GM21526 (cell line): ENCODE measurements around the gene AKAP6.

Experiments used
- ATAC-seq: cut with Tn5 transposase; IDR thresholded peaks from one replicate; pipeline ENCODE4 v1.9.1; 2021; ENCODE audit warnings: moderate library complexity; ENCODE audit not compliant: unreplicated experiment, low FRiP score

The AKAP6 gene

DNA sequence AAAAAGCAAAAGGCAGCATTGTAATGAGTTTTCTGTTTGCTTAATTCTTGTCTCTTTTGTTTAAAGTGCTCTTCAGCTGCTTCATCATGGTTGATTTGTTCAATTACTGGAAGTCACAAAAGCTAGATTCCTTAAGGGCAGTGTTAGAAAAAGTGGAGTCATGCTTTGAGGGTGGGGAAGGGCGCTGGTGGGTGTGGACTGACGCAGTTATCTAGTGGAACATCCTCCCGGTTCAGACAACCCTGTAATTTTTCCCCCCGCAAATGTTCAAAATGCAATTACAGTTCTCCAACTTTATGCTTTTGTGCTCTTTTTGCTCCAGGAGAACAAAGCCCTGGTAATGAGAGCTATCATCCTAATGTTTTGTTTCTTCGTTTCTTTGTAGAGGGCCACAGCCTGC lies 2.1 kb downstream of the AKAP6 start:
- no peak for ATAC-seq

DNA sequence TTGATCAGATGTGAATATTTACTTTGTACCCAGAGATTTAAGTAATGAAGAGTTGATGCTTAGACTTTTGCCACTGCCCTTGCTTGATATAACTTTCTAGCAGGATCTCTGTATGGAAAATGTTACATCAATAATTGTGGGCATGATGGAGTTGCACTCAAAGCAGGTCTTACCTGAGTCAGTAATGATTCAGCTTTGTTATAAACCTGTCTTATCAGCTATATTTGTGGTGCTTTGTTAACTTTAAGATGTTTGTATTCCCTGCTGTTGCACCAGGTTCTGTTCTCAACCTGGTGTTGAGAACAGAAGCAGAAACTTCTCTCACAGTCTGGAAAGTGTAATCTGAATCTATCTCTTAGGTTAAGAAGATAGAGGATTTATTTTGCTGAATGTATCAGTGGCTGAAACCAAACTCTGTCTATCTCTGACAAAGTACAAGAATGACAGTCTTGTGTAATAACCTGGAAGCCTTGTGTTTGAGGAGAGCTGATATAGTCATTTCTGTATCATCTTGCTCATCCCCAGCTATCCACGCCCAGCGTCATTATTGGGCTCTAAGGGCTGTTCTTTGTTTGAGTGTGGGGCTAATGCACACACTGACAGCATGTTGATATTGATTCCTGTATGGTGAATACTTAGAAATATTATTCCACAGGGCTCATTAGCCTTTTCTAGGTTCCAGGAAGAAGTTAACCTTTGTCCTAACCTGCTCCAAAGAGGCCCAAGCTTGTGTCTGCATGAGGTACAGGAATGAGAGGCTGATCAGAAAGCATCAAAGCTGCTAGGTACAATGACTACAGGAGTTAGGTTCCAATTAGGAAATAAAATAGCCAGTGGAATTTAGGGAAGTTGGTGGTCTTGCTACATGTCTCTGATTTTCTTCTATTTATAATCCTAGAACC lies 3.6 kb downstream of the AKAP6 start:
- ATAC-seq, result no peak

DNA sequence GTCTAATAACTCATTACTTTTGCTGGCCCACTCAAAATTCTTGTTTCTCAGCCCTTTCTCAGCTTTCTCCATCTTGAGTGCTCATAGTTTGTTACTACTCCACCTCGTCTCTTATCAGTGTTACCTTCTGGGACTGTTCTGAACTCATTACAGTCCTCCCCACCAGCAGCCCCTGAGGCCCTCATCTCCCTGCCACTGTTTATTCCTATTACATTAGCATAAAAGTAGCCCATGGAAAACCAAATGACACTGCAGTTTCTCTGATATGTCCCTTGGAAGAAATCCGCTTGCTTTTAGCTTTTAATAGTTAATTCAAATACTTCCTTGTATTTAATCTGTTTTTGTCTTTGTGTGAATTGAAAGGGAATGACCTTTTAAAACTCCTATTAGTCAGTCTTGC lies 7.6 kb downstream of the AKAP6 start:
- no peak for ATAC-seq

DNA sequence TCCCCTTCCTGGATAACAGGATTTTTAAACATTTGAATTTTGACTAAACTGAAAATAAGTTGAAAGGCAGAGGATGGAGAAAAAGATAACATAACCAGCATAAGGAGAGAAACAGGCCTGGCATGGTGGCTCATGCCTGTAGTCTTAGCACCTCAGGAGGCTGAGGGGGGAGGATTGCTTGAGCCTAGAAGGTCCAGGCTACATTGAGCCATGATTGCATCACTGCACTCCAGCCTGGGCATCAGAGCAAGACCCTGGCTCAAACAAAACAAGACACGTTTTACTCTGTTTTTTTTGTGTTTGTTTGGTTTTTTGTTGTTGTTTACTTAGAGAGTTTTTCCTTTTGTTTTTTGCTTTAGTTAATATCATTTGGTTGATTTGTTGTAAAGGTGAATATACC lies 8.7 kb downstream of the AKAP6 start:
- ATAC-seq, result no peak

DNA sequence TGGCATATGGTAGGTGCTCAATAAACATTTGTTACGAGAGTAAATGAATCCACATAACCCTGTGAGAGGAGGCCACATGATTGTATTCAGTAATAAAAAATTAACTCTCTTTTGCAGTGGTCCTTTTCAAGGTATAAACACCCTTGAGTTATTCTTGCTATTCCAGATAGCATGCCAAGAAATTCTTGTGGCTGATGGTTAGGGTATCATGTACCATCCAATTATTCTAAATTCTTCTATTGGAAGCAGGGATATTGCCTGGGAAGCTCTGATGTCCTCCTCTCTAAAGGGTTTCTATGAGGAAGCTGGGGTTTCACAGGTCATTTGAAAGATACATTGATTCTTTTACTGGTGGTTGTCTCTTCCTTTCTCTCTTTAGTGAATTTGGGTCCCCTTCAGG lies 10.1 kb downstream of the AKAP6 start:
- ATAC-seq, result no peak

DNA sequence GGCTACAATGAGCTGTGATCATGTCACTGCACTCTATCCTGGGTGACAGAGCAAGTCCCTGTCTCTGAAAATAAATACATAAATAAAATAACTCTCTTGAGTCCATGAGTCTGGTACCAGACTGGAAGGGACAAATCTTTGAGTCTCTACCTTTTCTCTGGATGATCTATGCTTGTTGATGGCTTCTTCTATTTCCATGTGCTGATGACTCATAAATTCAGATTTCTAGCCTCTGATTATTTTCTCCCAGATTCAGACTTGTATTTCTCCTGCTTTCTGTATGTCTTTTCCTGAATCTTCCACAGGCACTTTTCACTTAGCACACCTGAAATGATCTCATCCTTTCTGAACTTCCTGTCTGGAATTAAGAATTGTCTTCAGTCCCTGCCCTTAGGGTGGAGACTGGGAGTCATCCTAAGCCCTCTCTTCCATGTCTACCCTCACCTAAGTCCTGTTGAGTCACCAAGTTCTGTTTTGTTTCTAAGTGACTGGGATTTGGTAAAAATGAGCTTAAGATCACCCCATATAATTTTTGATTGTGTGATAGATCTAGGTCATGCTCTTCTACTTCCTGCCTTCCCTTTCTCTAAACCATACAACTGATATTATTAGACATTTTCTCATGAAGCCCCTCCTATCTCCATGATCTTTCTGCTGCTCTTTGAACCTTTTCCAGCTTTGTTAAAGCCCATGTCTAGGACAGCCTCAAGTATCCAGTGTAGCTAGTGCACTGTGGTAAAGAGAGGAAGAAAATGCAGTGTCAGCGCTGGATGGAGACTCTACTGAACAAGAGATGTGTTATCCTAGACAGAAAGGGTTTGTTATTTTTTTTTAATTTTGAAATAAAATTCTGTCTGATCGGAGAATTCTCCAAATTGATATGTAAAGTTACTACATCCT lies 13.1 kb downstream of the AKAP6 start:
- no peak for ATAC-seq

DNA sequence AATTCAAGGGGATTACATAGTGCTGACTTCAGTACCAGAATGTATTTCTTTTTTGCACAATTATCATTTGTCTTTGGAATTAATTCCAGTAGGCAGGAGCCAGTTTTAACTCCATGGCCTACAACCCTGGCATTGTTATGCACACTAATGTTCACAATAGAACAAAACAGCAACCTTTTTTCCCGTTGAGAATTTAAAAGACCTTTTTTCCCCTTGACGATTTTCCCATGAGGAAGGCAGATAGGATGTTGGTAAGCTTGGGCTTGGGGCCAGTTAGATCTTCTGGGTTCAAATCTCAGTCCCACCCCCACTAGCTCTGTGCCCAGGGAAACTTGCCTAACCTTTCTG lies 13.7 kb downstream of the AKAP6 start:
- no peak for ATAC-seq

DNA sequence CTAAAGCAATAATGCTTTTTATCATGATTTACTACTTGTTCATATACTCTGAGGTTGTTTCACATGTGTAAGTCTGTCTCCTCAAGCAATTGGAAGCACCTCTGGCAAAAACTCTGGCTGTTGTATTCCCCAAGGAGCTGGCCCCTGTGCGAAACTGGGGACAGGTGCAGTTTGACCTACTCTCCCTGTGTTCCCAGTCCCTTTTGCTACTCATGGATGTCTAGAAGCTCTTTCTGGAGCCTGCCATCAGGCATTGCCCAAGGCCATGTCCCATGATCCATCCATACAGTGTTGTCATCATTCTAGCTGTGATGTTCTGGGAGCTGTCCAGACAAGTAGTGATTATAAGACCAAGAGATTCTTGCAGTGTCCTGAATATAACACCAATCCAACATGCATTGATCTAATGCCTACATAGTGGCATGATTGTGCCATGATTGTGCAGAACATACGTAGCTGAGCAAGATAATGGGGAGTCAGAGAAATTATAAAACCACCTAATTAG lies 14.9 kb downstream of the AKAP6 start:
- ATAC-seq, result no peak

DNA sequence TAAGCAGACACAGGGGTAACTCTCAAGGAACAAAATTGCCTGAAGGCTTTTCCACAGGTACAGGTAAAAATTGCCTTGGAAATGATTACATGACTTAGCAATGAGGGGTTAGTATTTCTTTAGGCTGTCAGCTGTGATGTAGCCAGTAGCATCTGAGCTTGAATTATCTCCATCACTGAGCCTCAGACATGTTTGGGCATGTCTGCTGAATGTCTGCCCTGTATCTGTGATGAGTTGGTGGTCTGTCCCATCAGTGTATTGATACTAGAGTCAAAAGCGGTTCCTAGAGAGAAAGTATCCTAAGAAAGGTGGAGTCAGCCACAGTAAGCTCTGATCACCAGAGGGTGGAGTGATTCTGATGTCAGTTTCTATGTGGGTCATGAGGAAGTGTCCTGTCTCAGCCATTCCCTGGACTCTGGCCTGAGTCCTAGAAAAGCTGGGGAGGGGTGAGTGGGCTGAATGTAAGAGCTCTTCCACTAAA lies 16.3 kb downstream of the AKAP6 start:
- ATAC-seq, result no peak

DNA sequence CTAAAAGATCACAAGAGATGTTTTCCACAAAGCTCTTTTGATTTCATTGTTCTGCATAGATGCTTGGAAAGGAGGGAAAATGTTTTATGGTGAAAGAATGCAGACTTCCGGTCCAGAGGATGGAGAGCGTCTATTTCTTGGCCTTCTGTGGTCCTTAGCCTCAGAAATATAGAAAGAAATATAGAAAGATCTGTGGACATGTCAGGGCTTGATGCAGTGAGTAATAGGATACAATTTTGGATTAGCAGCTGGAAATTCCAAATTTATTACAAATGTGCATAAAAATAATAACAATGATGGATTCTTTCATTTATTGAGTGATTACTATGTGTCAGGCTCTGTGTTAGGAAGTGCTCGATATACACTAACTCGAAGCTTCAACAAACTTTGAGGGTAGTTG lies 20.2 kb downstream of the AKAP6 start:
- no peak for ATAC-seq

DNA sequence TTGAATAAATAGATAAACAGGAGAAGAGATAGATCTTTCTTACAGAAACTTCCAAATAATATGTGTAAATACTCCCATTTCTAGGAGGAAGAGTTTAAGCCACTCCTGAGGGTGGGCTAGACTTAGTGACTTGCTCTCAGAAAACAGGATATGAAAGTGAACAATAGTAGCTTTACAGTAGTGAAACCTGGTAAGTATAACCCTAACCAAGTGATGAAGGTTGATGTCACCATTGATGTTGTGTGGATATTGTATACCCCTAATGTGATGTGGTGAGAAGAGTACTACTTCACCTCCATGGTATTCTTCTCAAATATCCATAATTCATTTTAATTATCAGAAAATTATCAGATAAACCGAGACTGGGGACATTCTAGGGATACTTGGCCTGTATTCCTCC lies 20.9 kb downstream of the AKAP6 start:
- peak; percentile 100 for ATAC-seq

DNA sequence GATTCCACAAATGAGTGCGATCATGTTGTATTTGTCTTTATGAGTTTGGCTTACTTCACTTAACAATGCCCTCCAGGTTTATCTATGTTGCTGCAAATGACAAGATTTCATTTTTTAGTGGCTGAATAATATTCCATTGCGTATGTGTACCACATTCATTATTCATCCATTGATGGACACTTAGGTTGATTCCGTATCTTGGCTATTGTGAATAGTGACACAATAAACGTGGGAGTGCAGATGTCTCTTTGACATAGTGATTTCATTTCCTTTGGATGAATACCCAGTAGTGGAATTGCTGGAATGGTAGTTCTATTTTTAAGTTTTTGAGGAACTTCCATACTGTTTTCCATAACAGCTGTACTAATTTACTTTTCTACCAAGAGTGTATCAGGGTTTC lies 23.5 kb downstream of the AKAP6 start:
- ATAC-seq, result no peak

DNA sequence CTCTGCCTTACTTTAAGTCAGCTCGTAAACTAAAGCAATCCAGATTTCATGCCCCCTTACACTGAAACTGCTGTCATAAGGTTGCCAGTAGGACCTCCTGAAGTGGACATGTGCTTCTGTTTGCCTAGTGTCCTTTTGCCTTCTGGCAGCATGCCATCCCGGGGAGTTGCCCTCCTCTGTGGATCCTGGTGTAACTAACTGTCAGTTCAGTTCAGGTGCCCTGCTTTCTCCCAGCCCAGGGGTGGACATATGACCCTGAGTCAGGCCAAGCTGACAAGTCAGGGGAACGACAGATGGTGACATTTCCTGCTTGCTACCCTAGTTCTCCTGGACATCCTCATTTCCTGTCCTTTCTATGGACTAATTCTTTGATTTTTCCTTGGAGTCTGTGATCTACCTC lies 25.6 kb downstream of the AKAP6 start:
- ATAC-seq, result no peak

DNA sequence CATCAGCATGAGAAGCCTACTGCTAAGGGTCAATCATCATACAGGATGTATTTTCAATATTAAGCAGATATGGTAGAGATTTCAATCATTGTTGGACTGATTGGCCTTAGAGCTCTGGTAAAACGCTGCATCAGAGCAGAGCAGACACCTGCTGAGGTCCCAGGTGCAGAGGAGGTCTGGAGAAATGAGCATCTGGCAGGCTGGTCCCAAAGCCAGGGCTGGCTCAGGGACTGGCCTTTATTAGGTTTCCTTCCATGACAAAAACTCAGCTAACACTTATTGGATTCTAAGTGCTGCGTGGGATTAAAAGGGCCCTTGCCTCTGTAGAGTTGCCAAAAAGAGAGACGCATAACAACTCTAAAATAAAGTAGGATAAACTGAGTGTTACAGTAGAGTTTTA lies 29.7 kb downstream of the AKAP6 start:
- no peak for ATAC-seq

DNA sequence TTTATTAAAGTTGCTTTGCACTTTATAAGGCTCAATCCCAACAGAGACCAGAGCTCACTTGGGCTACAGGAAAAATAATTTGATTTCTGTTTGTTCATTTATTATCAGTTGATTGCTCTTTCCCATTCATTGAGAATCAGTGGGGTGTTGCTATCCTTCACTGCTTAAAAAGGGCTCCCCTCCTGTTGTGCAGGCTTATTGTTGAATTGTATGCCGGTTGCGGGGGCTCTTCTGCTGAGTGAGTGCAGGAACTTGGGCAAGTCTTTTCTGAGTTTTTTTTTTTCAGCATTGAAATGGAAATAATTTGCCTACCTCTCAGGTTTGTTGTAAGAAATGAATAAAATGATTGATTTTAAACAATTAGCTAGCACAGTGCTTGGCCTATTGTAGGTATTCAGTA lies 32.6 kb downstream of the AKAP6 start:
- ATAC-seq, result no peak

DNA sequence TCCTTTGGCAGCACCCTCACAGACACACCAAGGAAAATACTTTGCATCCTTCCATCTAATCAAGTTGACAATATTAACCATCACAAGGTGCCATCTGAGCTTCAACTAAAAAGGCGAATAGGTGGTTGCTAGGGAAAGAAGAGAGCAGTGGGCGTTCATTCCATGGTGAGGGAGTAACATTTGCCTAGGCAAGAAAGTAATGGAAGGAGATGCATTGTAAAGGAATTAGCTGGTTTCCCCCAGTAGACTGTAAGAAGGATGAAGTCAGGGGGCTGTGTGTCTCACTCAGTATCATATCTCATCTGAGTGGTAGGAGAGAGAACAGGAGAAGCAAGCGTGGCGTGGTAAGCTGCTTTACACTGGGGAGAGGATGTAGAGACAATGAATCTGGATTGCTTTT lies 34.7 kb downstream of the AKAP6 start:
- ATAC-seq, result no peak

DNA sequence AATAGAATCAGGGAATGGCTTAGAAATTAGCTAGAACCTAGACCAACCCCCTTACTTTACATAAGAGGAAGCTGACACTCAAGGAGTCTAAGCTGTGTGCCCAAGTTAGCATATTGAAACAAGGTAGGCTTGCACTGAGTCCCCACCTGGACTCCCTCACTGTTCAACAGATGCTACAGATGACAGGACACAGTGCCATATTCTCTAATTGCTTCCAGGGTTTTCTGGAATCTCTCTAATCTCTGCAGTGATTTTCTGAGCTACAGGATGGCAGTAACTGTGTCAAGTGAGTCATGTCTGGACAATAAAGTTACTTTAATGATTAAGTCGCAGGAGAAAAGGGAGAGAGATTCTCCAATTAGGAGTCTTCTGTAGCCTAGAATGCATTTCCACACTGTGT lies 35.8 kb downstream of the AKAP6 start:
- ATAC-seq, result no peak

DNA sequence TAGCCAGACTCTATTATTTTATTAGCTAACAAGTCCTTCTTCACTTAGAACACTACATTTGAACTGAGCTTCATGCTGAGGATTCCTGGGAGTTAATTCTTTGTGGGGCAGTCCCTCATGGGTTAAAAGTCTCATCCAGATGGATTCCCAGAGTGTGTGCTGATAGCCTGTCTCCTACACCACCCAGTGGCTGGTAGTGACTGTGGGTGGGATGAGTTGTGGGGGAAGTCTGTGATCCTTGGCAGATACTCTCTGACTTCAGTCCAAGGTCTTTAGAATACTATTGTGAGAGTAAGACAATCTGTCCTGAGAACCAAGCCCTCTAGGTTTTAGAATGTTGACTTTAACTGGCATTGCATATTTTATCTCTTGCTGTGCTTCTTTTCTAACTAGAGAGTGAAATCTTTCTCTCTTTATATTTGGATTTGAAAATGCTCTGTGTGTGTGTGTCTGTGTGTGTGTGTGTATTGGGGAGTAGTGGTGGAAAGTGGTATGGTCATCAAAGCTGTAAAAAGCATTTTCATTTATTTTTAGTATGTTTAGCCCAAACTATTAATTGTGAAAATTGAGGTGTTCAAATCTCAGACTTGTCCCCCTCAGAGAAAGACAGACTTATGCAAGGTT lies 37.3 kb downstream of the AKAP6 start:
- ATAC-seq, result no peak

DNA sequence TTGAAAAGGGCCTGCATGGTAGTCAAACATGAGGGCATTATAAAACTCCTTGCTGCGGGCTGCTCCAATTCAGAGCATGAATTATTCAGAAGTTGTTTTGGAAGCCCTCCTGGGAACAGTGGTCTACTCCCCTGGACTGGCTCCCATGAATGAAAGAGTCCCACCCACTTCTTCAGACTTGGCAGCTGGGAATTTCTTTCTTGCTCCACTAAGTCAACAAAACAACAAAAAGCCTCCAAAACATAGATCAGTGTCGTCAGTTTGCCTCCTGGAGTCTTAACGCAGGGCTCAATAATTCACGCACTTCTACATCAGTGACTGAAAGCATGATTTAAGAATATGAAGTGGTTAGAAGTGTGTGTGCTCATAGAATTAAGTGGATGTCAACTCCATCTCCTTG lies 37.9 kb downstream of the AKAP6 start:
- no peak for ATAC-seq

DNA sequence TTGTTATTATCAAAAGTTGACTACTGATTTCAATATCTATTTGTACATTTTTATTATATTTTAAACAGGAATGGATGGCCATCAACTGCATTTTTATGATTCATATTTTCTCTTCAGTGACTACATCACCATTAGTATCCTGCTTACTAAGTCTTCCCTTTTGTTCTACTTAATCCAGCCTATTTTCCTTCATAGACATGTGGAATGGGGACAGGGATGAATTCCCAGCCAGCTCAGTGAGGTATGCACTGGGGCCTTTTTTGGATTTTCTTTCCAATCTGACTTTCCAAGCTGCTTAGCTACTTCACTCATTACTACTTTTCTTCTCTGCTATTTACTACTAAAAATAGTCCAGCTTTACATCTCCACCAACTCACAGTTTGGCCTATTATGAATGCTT lies 38.4 kb downstream of the AKAP6 start:
- ATAC-seq, result no peak

DNA sequence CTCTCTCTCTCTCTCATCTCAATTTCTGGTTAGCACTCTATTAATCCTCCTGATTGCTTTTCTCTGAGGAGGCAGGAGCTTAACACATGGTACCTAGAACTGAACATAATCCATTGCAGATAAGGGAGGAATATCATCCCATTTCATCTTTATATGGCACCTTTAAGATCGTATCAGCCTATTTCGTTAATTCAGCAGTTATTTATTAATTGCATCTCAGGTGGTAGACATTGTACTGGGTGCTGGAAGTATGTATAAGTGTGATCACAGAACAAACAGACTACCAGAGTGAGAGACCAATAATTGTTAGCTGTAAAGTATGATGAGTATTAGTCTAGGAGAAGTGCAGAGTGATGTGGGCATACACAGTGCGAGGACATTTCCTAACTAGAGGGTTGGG lies 39.0 kb downstream of the AKAP6 start:
- no peak for ATAC-seq
